Measurements from ENCODE around the gene RNF222.

- no peak for TF ChIP-seq CTCF (IDR thresholded peaks at IDR 0.05)
- TF ChIP-seq EZH2 (IDR thresholded peaks at IDR 0.05; ENCODE audit: borderline replicate concordance, insufficient read depth, low read depth, low read length, poor library complexity, severe bottlenecking): no peak
These were observed 29.4 kb downstream of the RNF222 start for GRCh38 chr17:8368193-8368592.

Measured in B cell (primary cell).